NB4 (cell line): Measurements from ENCODE around the gene FNIP1.
"Not testable (repeated sequence)": the region's sequence is repeated elsewhere in the genome, so short reads cannot be mapped to it uniquely, and the experiment has no call there.

Experiments used
- DNase-seq: peaks from one replicate; pipeline ENCODE4 v3.0.0; 2010; ENCODE audit warnings: low read depth
- H3K4me3 ChIP-seq: one replicate; pipeline ENCODE4 v1.5.1; 2011; ENCODE audit warnings: mild to moderate bottlenecking, low read depth, low read length, moderate library complexity
- CTCF ChIP-seq: IDR thresholded peaks from one replicate; pipeline ENCODE4 v1.5.1; 2012; ENCODE audit warnings: low read depth, low read length
- MAX ChIP-seq: IDR thresholded peaks from 2 replicates; pipeline ENCODE4 v1.6.1; 2011; ENCODE audit warnings: low read depth, low read length
- MYC ChIP-seq: IDR thresholded peaks from 2 replicates; pipeline ENCODE4 v1.6.1; 2011; ENCODE audit warnings: low read depth, low read length
- POLR2A ChIP-seq: IDR thresholded peaks from 2 replicates; pipeline ENCODE4 v1.6.1; 2011; ENCODE audit warnings: mild to moderate bottlenecking; ENCODE audit not compliant: insufficient read length; ENCODE audit errors: extremely low read depth

FNIP1 gene

GRCh38 chr5:131719564-131719963 lies 77.3 kb downstream of the FNIP1 start:
- no peak for DNase-seq
- no peak overlapping the region for H3K4me3 ChIP-seq
- no peak for TF ChIP-seq MAX

GRCh38 chr5:131718487-131719014 lies 78.3 kb downstream of the FNIP1 start:
- DNase-seq, result no peak
- H3K4me3 ChIP-seq, result no peak overlapping the region
- TF ChIP-seq CTCF, result no peak

- DNase-seq, H3K4me3 ChIP-seq: not testable (repeated sequence)
These were observed 79.7 kb downstream of the FNIP1 start for GRCh38 chr5:131717164-131717563.

GRCh38 chr5:131716650-131717049 lies 80.2 kb downstream of the FNIP1 start:
- H3K4me3 ChIP-seq, result no peak overlapping the region
- DNase-seq, result no peak
- TF ChIP-seq CTCF (no peak), MAX (no peak), MYC (no peak), POLR2A (no peak)

- DNase-seq, result no peak
- TF ChIP-seq POLR2A (no peak), MAX (no peak), CTCF (no peak), MYC (no peak)
- no peak overlapping the region for H3K4me3 ChIP-seq
These were observed 86.4 kb downstream of the FNIP1 start for GRCh38 chr5:131710391-131710790.

GRCh38 chr5:131709043-131709442 lies 87.8 kb downstream of the FNIP1 start:
- no peak for TF ChIP-seq MAX
- TF ChIP-seq MYC, result no peak
- DNase-seq, result no peak
- no peak overlapping the region for H3K4me3 ChIP-seq

GRCh38 chr5:131706281-131706680 lies 90.5 kb downstream of the FNIP1 start:
- H3K4me3 ChIP-seq, result no peak overlapping the region
- TF ChIP-seq MAX (no peak), POLR2A (no peak), CTCF (no peak), MYC (no peak)
- DNase-seq, result no peak

- no peak overlapping the region for H3K4me3 ChIP-seq
- no peak for DNase-seq
- TF ChIP-seq CTCF (no peak), MAX (no peak), MYC (no peak), POLR2A (no peak)
These were observed 101.9 kb downstream of the FNIP1 start for GRCh38 chr5:131694926-131695325.
